HUES6 (cell line): Measurements from ENCODE around the gene HSPA5.
"Not testable (repeated sequence)": the region's sequence is repeated elsewhere in the genome, so short reads cannot be mapped to it uniquely, and the experiment has no call there.

Experiments used
- H3K27ac ChIP-seq: 2 replicates; pipeline ENCODE4 v1.7.0; 2013; ENCODE audit warnings: low read depth, mild to moderate bottlenecking, low read length, inconsistent platforms
- H3K27me3 ChIP-seq: 2 replicates; pipeline ENCODE4 v1.6.1; 2013; ENCODE audit warnings: low read length; ENCODE audit not compliant: control insufficient read depth, insufficient read depth
- H3K36me3 ChIP-seq: 2 replicates; pipeline ENCODE4 v1.6.1; 2013; ENCODE audit warnings: low read length; ENCODE audit not compliant: control insufficient read depth, insufficient read depth
- H3K4me1 ChIP-seq: 2 replicates; pipeline ENCODE4 v1.6.1; 2013; ENCODE audit warnings: low read length; ENCODE audit not compliant: control insufficient read depth, insufficient read depth
- H3K4me3 ChIP-seq: 2 replicates; pipeline ENCODE4 v1.5.1; 2013; ENCODE audit warnings: low read depth, low read length
- H3K9ac ChIP-seq: one replicate; pipeline ENCODE4 v1.6.1; 2013; ENCODE audit warnings: mild to moderate bottlenecking, low read length
- H3K9me3 ChIP-seq: 2 replicates; pipeline ENCODE4 v1.6.1; 2013; ENCODE audit warnings: low read depth, low read length; ENCODE audit not compliant: control insufficient read depth, insufficient read depth

HSPA5 gene

GRCh38 chr9:125227761-125228160 lies 13.4 kb downstream of the HSPA5 start:
- no peaks in the 10 kb centered on the region for H3K27me3 ChIP-seq
- H3K4me1 ChIP-seq, result no peaks in the 10 kb centered on the region
- H3K4me3 ChIP-seq, result no peak overlapping the region
- H3K36me3 ChIP-seq, result peaks cover 20% of the 10 kb centered on the region
- H3K9me3 ChIP-seq, result no peaks in the 10 kb centered on the region
- no peak overlapping the region for H3K27ac ChIP-seq
- no peak overlapping the region for H3K9ac ChIP-seq

GRCh38 chr9:125224858-125225257 lies 16.3 kb downstream of the HSPA5 start:
- H3K9ac ChIP-seq, H3K4me1 ChIP-seq, H3K4me3 ChIP-seq, H3K27ac ChIP-seq, H3K9me3 ChIP-seq, H3K27me3 ChIP-seq: not testable (repeated sequence)
- peaks cover 23% of the 10 kb centered on the region for H3K36me3 ChIP-seq

GRCh38 chr9:125218621-125219020 lies 22.5 kb downstream of the HSPA5 start:
- Histone ChIP-seq H3K36me3 (peaks cover 19% of the 10 kb centered on the region), H3K27ac (no peak overlapping the region)

GRCh38 chr9:125214186-125214585 lies 27.0 kb downstream of the HSPA5 start:
- no peaks in the 10 kb centered on the region for H3K4me1 ChIP-seq
- no peak overlapping the region for H3K4me3 ChIP-seq
- H3K9ac ChIP-seq, result no peak overlapping the region
- no peaks in the 10 kb centered on the region for H3K27me3 ChIP-seq
- no peak overlapping the region for H3K27ac ChIP-seq
- no peaks in the 10 kb centered on the region for H3K9me3 ChIP-seq
- peaks cover 30% of the 10 kb centered on the region for H3K36me3 ChIP-seq

More at GRCh38 chr9:125218621-125219020, 22.5 kb downstream of the HSPA5 start:
- no peak overlapping the region for H3K4me3 ChIP-seq
- H3K9ac ChIP-seq, result no peak overlapping the region
- H3K27me3 ChIP-seq, result no peaks in the 10 kb centered on the region
- no peaks in the 10 kb centered on the region for H3K4me1 ChIP-seq
- H3K9me3 ChIP-seq, result no peaks in the 10 kb centered on the region

GRCh38 chr9:125204477-125204876 lies 36.7 kb downstream of the HSPA5 start:
- Histone ChIP-seq H3K27ac (no peak overlapping the region), H3K4me3 (no peak overlapping the region), H3K9ac (no peak overlapping the region), H3K27me3 (no peaks in the 10 kb centered on the region), H3K4me1 (0 out of 2 replicates have a peak, but pooled peaks cover 6% of the 10 kb centered on the region), H3K36me3 (peaks cover 34% of the 10 kb centered on the region), H3K9me3 (no peaks in the 10 kb centered on the region)

- Histone ChIP-seq H3K4me1 (0 out of 2 replicates have a peak, but pooled peaks cover 6% of the 10 kb centered on the region), H3K36me3 (peaks cover 28% of the 10 kb centered on the region), H3K4me3 (no peak overlapping the region), H3K27me3 (no peaks in the 10 kb centered on the region), H3K27ac (no peak overlapping the region), H3K9ac (no peak overlapping the region), H3K9me3 (no peaks in the 10 kb centered on the region)
These were observed 38.1 kb downstream of the HSPA5 start for GRCh38 chr9:125202846-125203618.

GRCh38 chr9:125200216-125201047 lies 40.7 kb downstream of the HSPA5 start, which contains the start of gene RABEPK:
Gene RABEPK, plus strand, starts transcription at chr9:125200542. Its CDS starts 2,472 bp downstream, at chr9:125203014.
- Histone ChIP-seq H3K36me3 (peaks cover 12% of the 10 kb centered on the region), H3K4me1 (0 out of 2 replicates have a peak, but pooled peaks cover 6% of the 10 kb centered on the region), H3K27me3 (no peaks in the 10 kb centered on the region), H3K9me3 (no peaks in the 10 kb centered on the region), H3K27ac (peak within 1 kb of the TSS; percentile 46; the same call in 1 of the 2 replicates), H3K4me3 (peak within 1 kb of the TSS; percentile 81), H3K9ac (peak within 1 kb of the TSS; percentile 83)

GRCh38 chr9:125195591-125195990 lies 45.6 kb downstream of the HSPA5 start:
- H3K9me3 ChIP-seq, H3K4me1 ChIP-seq, H3K27me3 ChIP-seq, H3K4me3 ChIP-seq, H3K9ac ChIP-seq, H3K36me3 ChIP-seq, H3K27ac ChIP-seq: not testable (repeated sequence)

GRCh38 chr9:125194466-125194865 lies 46.7 kb downstream of the HSPA5 start:
- not testable (repeated sequence) for H3K9me3 ChIP-seq, H3K9ac ChIP-seq, H3K36me3 ChIP-seq

GRCh38 chr9:125190361-125190801 lies 50.8 kb downstream of the HSPA5 start:
- no peaks in the 10 kb centered on the region for H3K9me3 ChIP-seq
- no peaks in the 10 kb centered on the region for H3K27me3 ChIP-seq
- H3K27ac ChIP-seq, result peak overlapping the region; percentile 81
- H3K4me3 ChIP-seq, result peak overlapping the region; percentile 90
- H3K9ac ChIP-seq, result peak overlapping the region; percentile 81
- peaks cover 4% of the 10 kb centered on the region; the same call in 1 of the 2 replicates for H3K4me1 ChIP-seq
- no peaks in the 10 kb centered on the region for H3K36me3 ChIP-seq

More at GRCh38 chr9:125194466-125194865, 46.7 kb downstream of the HSPA5 start:
- not testable (repeated sequence) for H3K4me3 ChIP-seq, H3K4me1 ChIP-seq, H3K27me3 ChIP-seq, H3K27ac ChIP-seq
